GM19455 (cell line): ENCODE data around the gene NXPE3.
"Not testable (repeated sequence)": the region's sequence is repeated elsewhere in the genome, so short reads cannot be mapped to it uniquely, and the experiment has no call there.

ENCODE experiments used
- ATAC-seq: cut with Tn5 transposase; IDR thresholded peaks from one replicate; pipeline ENCODE4 v1.9.1; 2021; ENCODE audit not compliant: unreplicated experiment

Gene NXPE3

DNA sequence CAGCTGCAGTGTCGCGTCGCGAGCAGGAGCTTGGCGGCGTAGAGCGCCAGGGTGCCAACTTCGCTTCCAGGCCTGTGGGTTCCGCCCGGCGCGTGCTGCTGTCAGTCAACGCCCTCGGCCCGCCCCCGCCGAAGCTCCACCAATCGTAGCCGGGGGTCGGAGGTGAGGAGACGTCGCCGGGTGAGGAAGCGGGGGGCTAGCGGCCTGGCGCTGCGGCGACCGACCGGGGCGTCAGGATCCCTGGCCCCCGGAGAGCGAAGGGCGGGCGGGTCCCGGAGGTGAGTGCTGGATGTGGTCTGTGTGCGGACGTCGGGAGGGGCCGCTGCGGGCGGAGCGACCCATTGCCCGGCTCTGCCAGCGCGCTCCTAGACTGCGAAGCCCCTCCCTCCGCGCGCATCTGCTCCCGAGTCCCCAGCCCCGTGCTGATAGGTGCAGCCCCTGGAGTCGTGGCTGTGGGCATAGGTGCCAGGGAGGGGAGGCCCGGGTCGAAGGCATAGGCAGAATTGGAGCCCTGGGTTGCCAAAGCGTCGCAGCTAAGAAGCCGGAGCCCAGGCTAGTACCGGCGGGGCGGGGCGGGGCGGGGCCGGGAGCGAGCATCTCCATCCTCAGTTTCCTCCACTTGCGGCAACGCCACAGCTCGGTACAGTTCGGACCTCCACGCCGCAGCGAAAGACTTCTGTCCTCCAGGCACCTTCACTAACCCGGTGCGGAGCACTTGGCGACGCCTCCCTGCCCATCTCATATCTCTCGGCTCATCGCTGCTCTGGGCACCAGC is at the start of gene NXPE3:
Gene NXPE3, plus strand, starts transcription at position 165 of the 775 bp plus-strand sequence. CDS start 6,386 bp downstream, outside the sequence.
- peak; percentile 96 for ATAC-seq

DNA sequence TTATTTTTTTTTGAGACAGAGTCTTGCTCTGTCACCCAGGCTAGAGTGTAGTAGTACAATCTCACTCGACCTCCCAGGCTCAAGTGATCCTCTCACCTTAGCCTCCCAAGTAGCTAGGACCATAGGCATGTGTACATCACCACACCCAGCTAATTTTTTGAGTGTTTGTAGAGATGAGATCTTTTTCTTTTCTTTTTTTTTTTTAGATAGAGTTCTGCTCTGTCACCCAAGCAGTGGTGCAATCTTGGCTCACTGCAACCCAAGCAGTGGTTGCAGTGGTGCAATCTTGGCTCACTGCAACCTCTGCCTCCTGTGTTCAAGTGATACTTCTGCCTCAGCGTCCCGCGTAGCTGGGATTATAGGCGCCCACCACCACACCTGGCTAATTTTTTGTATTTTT is 49.4 kb upstream of the NXPE3 start:
- ATAC-seq, result no peak

- ATAC-seq, result no peak
Measured at GRCh38 chr3:101730839-101731238, 48.2 kb upstream of the NXPE3 start.

- no peak for ATAC-seq
Measured at GRCh38 chr3:101732240-101732641, 46.8 kb upstream of the NXPE3 start.

DNA sequence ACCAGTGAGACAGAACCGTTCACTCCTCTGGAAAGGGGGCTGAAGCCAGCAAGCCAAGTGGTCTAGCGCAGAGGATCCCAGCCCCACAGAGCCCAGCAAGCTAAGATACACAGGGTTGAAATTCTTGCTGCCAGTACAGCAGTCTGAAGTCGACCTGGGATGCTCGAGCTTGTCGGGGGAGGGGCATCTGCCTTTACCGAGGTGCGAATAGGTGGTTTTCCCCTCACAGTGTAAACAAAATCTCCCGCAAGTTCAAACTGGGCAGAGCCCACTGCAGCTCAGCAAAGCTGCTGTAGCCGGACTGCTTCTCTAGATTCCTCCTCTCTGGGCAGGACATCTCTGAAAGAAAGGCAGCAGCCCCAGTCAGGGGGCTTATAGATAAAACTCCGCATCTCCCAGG is 43.2 kb upstream of the NXPE3 start:
- ATAC-seq, result no peak

GRCh38 chr3:101741914-101742313 is 37.1 kb upstream of the NXPE3 start:
- ATAC-seq, result not testable (repeated sequence)

GRCh38 chr3:101744811-101745210 is 34.2 kb upstream of the NXPE3 start:
- no peak for ATAC-seq

DNA sequence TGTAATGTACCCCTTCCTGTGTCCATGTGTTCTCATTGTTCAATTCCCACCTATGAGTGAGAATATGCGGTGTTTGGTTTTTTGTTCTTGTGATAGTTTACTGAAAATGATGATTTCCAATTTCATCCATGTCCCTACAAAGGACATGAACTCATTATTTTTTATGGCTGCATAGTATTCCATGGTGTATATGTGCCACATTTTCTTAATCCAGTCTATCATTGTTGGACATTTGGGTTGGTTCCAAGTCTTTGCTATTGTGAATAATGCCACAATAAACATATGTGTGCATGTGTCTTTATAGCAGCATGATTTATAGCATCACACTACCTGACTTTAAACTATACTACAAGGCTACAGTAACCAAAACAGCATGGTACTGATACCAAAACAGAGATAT is 33.1 kb upstream of the NXPE3 start:
- not testable (repeated sequence) for ATAC-seq

- ATAC-seq, result not testable (repeated sequence)
Measured at GRCh38 chr3:101753386-101754113, 25.5 kb upstream of the NXPE3 start.

DNA sequence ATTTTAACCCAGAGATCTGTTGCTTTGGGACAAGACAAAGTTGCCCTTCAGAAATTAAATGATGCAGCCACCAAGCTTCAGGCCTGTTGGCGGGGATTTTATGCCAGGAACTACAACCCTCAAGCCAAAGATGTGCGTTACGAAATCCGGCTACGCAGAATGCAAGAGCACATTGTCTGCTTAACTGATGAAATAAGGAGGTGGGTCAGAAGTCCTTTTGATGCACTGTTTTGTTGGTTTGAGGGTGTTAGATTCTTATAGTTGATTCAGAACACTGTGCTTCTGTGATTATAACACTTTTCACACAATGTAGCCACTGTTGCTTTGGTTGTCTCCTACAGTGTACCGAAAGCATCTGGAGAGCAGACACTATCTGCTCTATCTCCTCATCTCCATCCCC is 20.8 kb upstream of the NXPE3 start:
- ATAC-seq, result no peak

GRCh38 chr3:101762041-101762646 is 16.9 kb upstream of the NXPE3 start:
- no peak for ATAC-seq

DNA sequence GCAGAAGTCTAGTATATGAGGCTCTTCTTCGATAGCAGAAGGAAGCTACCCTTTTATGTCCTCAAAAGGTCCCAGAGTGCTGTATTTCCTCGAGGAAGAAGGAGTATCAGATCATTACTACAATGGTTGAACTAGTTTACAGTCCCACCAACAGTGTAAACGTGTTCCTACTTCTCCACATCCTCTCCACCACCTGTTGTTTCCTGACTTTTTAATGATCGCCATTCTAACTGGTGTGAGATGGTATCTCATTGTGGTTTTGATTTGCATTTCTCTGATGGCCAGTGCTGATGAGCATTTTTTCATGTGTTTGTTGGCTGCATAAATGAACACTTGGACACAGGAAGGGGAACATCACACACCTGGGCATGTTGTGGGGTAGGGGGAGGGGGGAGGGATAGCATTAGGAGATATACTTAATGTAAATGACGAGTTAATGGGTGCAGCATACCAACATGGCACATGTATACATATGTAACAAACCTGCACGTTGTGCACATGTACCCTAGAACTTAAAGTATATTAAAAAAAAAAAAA is 1.2 kb upstream of the NXPE3 start:
- not testable (repeated sequence) for ATAC-seq

DNA sequence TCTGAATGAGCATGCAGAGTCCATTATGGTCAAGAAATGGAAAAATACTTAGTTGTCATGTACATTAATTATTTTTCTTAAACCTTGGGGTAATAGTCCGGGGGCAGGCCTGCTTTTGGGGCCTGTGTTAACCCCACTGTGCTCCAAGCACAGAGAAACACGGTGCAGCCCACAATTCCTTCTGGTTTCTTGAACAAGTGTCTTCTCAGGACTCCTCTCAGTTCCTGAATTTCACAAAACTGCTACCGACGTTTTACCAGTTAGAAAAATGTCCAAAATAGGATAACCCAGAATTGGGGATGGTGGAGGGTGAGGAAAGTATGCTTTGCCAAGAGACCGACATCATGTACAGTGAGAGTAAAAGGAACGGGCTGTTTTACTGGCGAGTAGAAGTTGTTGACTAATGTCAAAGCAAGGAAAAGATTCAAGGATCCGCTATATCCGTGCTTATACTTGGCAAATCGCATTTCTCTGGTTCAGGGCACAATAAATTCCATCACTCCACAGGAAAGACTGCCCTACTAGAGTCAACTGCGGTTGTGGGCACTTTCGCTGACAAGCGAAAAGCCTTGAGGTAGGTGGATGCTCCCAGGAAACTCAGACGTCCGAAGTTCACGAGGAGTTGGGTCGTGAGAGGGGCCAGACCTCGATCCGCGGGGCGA is 495 bp upstream of the NXPE3 start:
- ATAC-seq, result peak; percentile 8

- ATAC-seq, result no peak
Measured at GRCh38 chr3:101779822-101780381, 891 bp downstream of the NXPE3 start.

- ATAC-seq, result no peak
Measured at GRCh38 chr3:101780661-101781060, 1.6 kb downstream of the NXPE3 start.

DNA sequence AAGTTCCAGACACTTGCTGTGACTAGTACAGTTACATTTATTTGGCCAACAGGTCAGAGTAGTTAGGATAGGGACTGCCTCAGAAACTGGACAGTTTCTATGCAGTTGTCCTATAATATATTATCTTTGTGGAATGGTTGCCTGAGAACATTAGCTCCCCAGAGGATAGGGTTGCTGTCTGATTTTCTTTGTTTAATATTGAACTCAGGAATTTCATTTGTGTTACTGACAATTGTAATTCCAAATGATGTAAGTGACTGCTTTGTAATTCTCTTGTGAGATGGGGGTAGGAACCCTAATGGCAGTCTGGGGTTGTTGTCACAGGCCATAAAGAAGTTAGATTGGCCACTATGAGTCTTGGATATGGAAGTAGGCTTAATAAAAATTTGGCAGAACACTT is 2.2 kb downstream of the NXPE3 start:
- ATAC-seq, result no peak

GRCh38 chr3:101784855-101785613 is 6.0 kb downstream of the NXPE3 start:
- no peak for ATAC-seq

DNA sequence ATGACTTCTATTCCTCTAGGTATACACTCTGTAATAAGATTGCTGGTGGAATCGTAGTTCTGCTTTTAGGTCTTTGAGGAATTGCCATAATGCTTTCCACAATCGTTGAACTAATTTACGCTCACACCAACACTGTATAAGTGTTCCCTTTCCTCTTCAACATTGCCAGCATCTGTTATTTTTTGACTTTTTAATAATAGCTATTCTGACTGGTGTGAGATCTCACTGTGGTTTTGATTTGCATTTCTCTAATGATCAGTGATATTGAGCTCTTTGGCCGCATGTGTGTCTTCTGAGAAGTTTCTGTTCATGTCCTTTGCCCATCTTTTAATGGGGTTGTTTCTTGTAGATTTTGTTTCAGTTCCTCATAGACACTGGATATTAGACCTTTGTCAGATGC is 12.8 kb downstream of the NXPE3 start:
- peak; percentile 99 for ATAC-seq

DNA sequence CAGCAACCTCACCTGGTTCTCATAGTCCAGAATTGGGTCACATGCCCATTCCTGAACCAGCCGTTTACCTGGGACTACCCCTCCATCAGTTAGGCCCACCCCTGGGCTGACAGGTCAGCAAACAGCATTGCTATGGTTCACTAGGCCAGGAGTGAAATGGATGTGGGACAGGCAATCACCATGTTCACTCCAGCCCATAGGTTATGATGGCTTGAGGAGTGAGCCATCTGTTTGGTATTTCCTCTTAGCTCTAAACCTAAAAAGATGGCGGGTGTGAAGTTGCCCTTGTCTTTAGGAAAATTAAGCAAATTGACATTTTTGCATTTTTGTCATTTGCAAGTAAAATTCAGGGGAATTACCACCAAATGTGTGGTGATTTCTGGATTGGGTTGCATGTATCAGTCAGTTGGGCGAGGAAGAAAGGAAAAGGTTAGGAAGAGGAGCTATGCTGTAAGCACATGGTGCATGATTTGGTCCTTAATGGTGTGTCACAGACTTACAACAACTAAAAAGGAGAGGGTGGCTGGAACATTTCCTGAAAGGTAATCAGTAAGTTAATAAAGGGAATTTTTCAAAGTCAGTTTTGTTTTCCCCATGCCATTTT is 17.2 kb downstream of the NXPE3 start:
- ATAC-seq, result no peak

GRCh38 chr3:101801174-101801573 is 22.2 kb downstream of the NXPE3 start:
- no peak for ATAC-seq
